PC-3 (cell line): ENCODE results near the gene CPEB4. TPM values are rescaled to one million over a fixed set of nuclear protein-coding genes. Genes with fewer than 3 reads are reported as not detected.

ENCODE experiments used
- ATAC-seq: fragments of 200-7000 bp; cut with Tn5 transposase; 2 replicates; pipeline ENCODE4 v1.9.1; 2020; ENCODE audit warnings: mild to moderate bottlenecking, moderate library complexity
- BruUV-seq: library from RNA; stranded (reverse); fragments of 400-500 nt; replicated peaks from 2 replicates; lab custom pipeline; 2021; lab: Mats Ljungman, UMichigan
- CTCF ChIA-PET: fragments of 300-600 bp; sonication (Branson Sonifier 250); formaldehyde crosslinking; loops from one replicate; lab custom pipeline; 2022; ENCODE audit warnings: antibody characterized with exemption; lab: Charles Lee
- POLR2A ChIA-PET: fragments of 300-600 bp; sonication (Branson Sonifier 250); formaldehyde crosslinking; loops from one replicate; lab custom pipeline; 2022; ENCODE audit warnings: antibody characterized with exemption; ENCODE audit not compliant: unreplicated experiment; lab: Charles Lee
- DNase-seq: peaks from one replicate; pipeline ENCODE4 v3.0.0-alpha.2; 2015
- H2AFZ ChIP-seq: fragments of 300-600 bp; sonication (generic); 2 replicates; pipeline ENCODE4 v1.6.0; 2016; ENCODE audit warnings: antibody characterized with exemption, low read length
- H3F3A ChIP-seq: fragments of 300-600 bp; sonication (generic); one replicate; pipeline ENCODE4 v1.6.0; 2017; ENCODE audit warnings: antibody characterized with exemption, low read length, control low read depth, mild to moderate bottlenecking; ENCODE audit not compliant: unreplicated experiment
- H3K27ac ChIP-seq: fragments of 300-600 bp; sonication (generic); 2 replicates; pipeline ENCODE4 v1.5.1; 2016; ENCODE audit warnings: mild to moderate bottlenecking, low read length
- H3K27me3 ChIP-seq: fragments of 300-600 bp; sonication (generic); 2 replicates; pipeline ENCODE4 v1.6.1; 2016; ENCODE audit warnings: low read length, mixed read lengths
- H3K36me3 ChIP-seq: fragments of 300-600 bp; sonication (generic); 2 replicates; pipeline ENCODE4 v1.6.1; 2016; ENCODE audit warnings: low read depth, mixed run types, low read length, mixed read lengths
- H3K4me1 ChIP-seq: fragments of 300-600 bp; sonication (generic); 2 replicates; pipeline ENCODE4 v1.5.1; 2016; ENCODE audit warnings: low read length; ENCODE audit not compliant: insufficient read depth
- H3K4me2 ChIP-seq: fragments of 300-600 bp; sonication (generic); 2 replicates; pipeline ENCODE4 v1.6.0; 2016; ENCODE audit warnings: low read length
- H3K4me3 ChIP-seq: fragments of 300-600 bp; sonication (generic); 2 replicates; pipeline ENCODE4 v1.5.1; 2016; ENCODE audit warnings: mild to moderate bottlenecking, low read length, mixed read lengths
- H3K79me2 ChIP-seq: fragments of 300-600 bp; sonication (generic); 2 replicates; pipeline ENCODE4 v1.6.1; 2017; ENCODE audit warnings: low read length, mixed read lengths
- H3K9ac ChIP-seq: fragments of 300-600 bp; sonication (generic); 2 replicates; pipeline ENCODE4 v1.6.0; 2016; ENCODE audit warnings: mild to moderate bottlenecking, low read length
- H3K9me2 ChIP-seq: fragments of 300-600 bp; sonication (generic); replicated peaks from 2 replicates; pipeline ENCODE4 v1.6.1; 2016; ENCODE audit warnings: mixed run types, low read length, mixed read lengths
- H3K9me3 ChIP-seq: fragments of 300-600 bp; sonication (generic); 2 replicates; pipeline ENCODE4 v1.6.1; 2016; ENCODE audit warnings: low read length, mixed read lengths
- H4K20me1 ChIP-seq: fragments of 300-600 bp; sonication (generic); 2 replicates; pipeline ENCODE4 v1.6.1; 2016; ENCODE audit warnings: low read length, mixed read lengths
- CTCF ChIP-seq: fragments of 300-600 bp; sonication (generic); conservative IDR thresholded peaks from 2 replicates; pipeline ENCODE4 v1.5.1; 2017; ENCODE audit warnings: antibody characterized with exemption, low read depth, mild to moderate bottlenecking, low read length
- EZH2 ChIP-seq: fragments of 300-600 bp; sonication (generic); IDR thresholded peaks from one replicate; pipeline ENCODE4 v1.6.1; 2017; ENCODE audit warnings: antibody characterized with exemption, mild to moderate bottlenecking, low read length; ENCODE audit not compliant: unreplicated experiment
- EZH2phosphoT487 ChIP-seq: fragments of 300-600 bp; sonication (generic); IDR thresholded peaks from 2 replicates; pipeline ENCODE4 v1.6.1; 2018; ENCODE audit warnings: mild to moderate bottlenecking, antibody characterized with exemption, low read length, borderline replicate concordance
- intact Hi-C: fragments of 100-400 bp; cut with micrococcal nuclease; formaldehyde crosslinking; loops from 2 replicates; pipeline ENCODE4 v1.9.0; 2023
- total RNA-seq: library from RNA; depleted of rRNA; stranded (reverse); fragments of >200 nt; gene quantifications from 2 replicates; pipeline ENCODE4 v1.2.3, GENCODE V29; 2014

The CPEB4 gene
- total RNA-seq, 1 experiment from 2014 or later, result 37.0 TPM

GRCh38 chr5:173902334-173902733 is 14.2 kb downstream of the CPEB4 start:
- ChIA-PET POLR2A (interaction anchor here (0.5 to 0.8 kb wide), 4 partner anchors 12 to 67 kb away, joined by 3 to 4 read pairs (median 3); no protein-coding TSS in a partner anchor), CTCF (no interaction called here)
- Histone ChIP-seq H3K9ac (peak overlapping the region; percentile 4; the same call in 1 of the 2 replicates), H3K4me1 (peaks cover 24% of the 10 kb centered on the region), H3K9me3 (no peaks in the 10 kb centered on the region), H3K27ac (peak overlapping the region; percentile 72), H3K4me3 (no peak overlapping the region), H3K9me2 (no peaks in the 10 kb centered on the region), H3K36me3 (no peaks in the 10 kb centered on the region), H4K20me1 (no peaks in the 10 kb centered on the region), H3K79me2 (peaks cover 86% of the 10 kb centered on the region), H3K4me2 (peak overlapping the region; percentile 16; the same call in 1 of the 2 replicates), H2AFZ (no peak overlapping the region), H3K27me3 (no peaks in the 10 kb centered on the region), H3F3A (no peaks in the 10 kb centered on the region)
- BruUV-seq, result TSS peak; percentile 92
- DNase-seq (no peak), ATAC-seq (peak; percentile 39)
- TF ChIP-seq CTCF (no peak), EZH2 (no peak)
- intact Hi-C loops, result loop anchor here (1.0 to 10.0 kb wide), 5 partner anchors 14 to 578 kb away; partner anchors contain the start of genes CPEB4 and STC2

GRCh38 chr5:173902743-173903142 is 14.6 kb downstream of the CPEB4 start:
- Histone ChIP-seq H3K4me2 (peak overlapping the region; percentile 16; the same call in 1 of the 2 replicates), H3K4me1 (peaks cover 28% of the 10 kb centered on the region), H3F3A (no peaks in the 10 kb centered on the region), H3K9me3 (no peaks in the 10 kb centered on the region), H3K79me2 (peaks cover 87% of the 10 kb centered on the region), H4K20me1 (no peaks in the 10 kb centered on the region), H3K4me3 (no peak overlapping the region), H3K9ac (peak overlapping the region; percentile 4; the same call in 1 of the 2 replicates), H3K27me3 (no peaks in the 10 kb centered on the region), H3K27ac (peak overlapping the region; percentile 72), H3K36me3 (no peaks in the 10 kb centered on the region), H3K9me2 (no peaks in the 10 kb centered on the region), H2AFZ (no peak overlapping the region)
- POLR2A ChIA-PET, result interaction anchor here (0.6 to 0.7 kb wide), 3 partner anchors 13 to 67 kb away, joined by 3 to 7 read pairs (median 4); no protein-coding TSS in a partner anchor
- DNase-seq (peak; percentile 59), ATAC-seq (peak; percentile 88)
- intact Hi-C loops, result loop anchor here (1.0 to 10.0 kb wide), 5 partner anchors 14 to 578 kb away; partner anchors contain the start of genes CPEB4 and STC2
- CTCF ChIA-PET, result no interaction called here
- BruUV-seq, result TSS peak; percentile 20
- TF ChIP-seq CTCF, result no peak

DNA sequence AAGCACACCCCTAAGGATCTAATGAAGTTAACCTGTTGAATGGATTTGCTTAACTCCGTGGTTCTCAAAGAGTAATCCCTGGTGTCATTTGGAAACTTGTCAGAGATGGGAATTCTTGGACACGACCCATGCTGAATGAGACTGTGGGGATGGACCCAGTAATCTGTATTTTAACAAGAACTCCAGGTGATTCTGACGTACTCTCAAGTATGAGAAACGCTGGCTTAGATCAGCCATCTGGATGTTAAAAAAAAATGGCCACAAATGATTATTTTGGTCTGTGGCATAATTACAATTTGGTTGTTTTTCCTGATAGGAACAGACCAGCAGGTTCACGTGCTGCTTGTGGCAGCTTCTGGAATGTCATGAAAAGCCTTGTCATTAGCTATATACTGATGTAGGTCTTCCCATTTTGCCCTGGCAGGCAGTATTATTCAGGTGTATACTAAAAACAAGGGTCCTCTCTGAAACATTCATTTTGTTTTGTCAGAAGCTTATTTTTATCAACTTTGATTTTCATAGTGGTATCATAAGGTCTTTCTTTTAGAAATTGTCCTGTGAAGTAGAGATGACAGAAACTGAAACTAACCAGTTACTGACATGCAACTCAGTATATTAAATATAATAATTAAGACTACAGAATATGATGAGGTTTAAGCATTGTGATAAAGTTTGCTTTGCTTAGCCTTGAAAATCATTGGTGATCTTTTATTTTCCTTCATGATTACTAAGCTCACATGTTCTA is 15.4 kb downstream of the CPEB4 start:
- Histone ChIP-seq H3K79me2 (peaks cover 88% of the 10 kb centered on the region), H3K9ac (peak overlapping the region; percentile 4; the same call in 1 of the 2 replicates), H3K4me2 (peak overlapping the region; percentile 15; the same call in 1 of the 2 replicates), H3K4me1 (peaks cover 30% of the 10 kb centered on the region), H3K27me3 (no peaks in the 10 kb centered on the region), H4K20me1 (no peaks in the 10 kb centered on the region), H3F3A (no peaks in the 10 kb centered on the region), H3K9me3 (no peaks in the 10 kb centered on the region), H2AFZ (no peak overlapping the region), H3K4me3 (no peak overlapping the region), H3K27ac (peak overlapping the region; percentile 44), H3K9me2 (no peaks in the 10 kb centered on the region), H3K36me3 (no peaks in the 10 kb centered on the region)
- no peak for DNase-seq
- ChIA-PET POLR2A (interaction anchor here (0.6 kb wide), 1 partner anchor 14 kb away, joined by 7 read pairs; no protein-coding TSS in a partner anchor), CTCF (no interaction called here)
- no peak for ATAC-seq
- TF ChIP-seq EZH2 (no peak), EZH2phosphoT487 (no peak), CTCF (no peak)
- intact Hi-C loops, result loop anchor here (2.0 to 10.0 kb wide), 3 partner anchors 15 to 579 kb away; partner anchors contain the start of genes CPEB4 and STC2
- BruUV-seq, result no TSS peak
